Naive B cell (primary cell): ENCODE data around the gene COL5A1. TPM values are rescaled to one million over a fixed set of nuclear protein-coding genes. Genes with fewer than 3 reads are reported as not detected.

Source experiments
- ATAC-seq, 2 donors: fragments of 150-1000 bp; cut with Tn5 transposase; 2 replicates each; pipeline ENCODE4 v1.10.0; 2021; ENCODE audit warnings: low read depth in 2 of 2, mild to moderate bottlenecking in 2 of 2, moderate library complexity in 2 of 2
- DNase-seq: peaks from one replicate; pipeline ENCODE4 v3.0.0; 2022
- H3K27ac Mint-ChIP-seq, 6 donors: one replicate each; pipeline ENCODE4 v1.8.0; 2020 to 2022; ENCODE audit warnings: mild to moderate bottlenecking in 6 of 6, mixed read lengths in 6 of 6, moderate library complexity in 5 of 6, inconsistent platforms in 2 of 6
- H3K27me3 Mint-ChIP-seq, 3 donors: one replicate each; pipeline ENCODE4 v1.8.0; 2021 to 2022; ENCODE audit warnings: mixed read lengths in 3 of 3, mild to moderate bottlenecking in 1 of 3
- H3K36me3 Mint-ChIP-seq, 2 donors: one replicate each; pipeline ENCODE4 v1.8.0; 2020 to 2022; ENCODE audit warnings: mixed read lengths in 2 of 2, inconsistent platforms in 1 of 2, mild to moderate bottlenecking in 1 of 2
- H3K4me1 Mint-ChIP-seq, 3 donors: one replicate each; pipeline ENCODE4 v1.8.0; 2020 to 2022; ENCODE audit warnings: mixed read lengths in 3 of 3, inconsistent platforms in 1 of 3, mild to moderate bottlenecking in 1 of 3, moderate library complexity in 1 of 3
- H3K4me3 Mint-ChIP-seq, 8 donors: one replicate each; pipeline ENCODE4 v1.8.0; 2020 to 2022; ENCODE audit warnings: mild to moderate bottlenecking in 8 of 8, mixed read lengths in 8 of 8, moderate library complexity in 8 of 8, inconsistent platforms in 2 of 8
- H3K9me3 Mint-ChIP-seq, 7 donors: one replicate each; pipeline ENCODE4 v1.8.0; 2020 to 2022; ENCODE audit warnings: mixed read lengths in 7 of 7, mild to moderate bottlenecking in 5 of 7, inconsistent platforms in 2 of 7, moderate library complexity in 1 of 7
- polyA plus RNA-seq, 6 donors: library from polyadenylated mRNA; unstranded; fragments of 300-500 nt; fragmentation: Illumina TruSeq; gene quantifications; one replicate each; pipeline ENCODE4 v1.2.3, GENCODE V29; 2021; ENCODE audit warnings: low read depth in 6 of 6

COL5A1 gene
- polyA plus RNA-seq, 6 donors from 2014 or later, result not detected

DNA sequence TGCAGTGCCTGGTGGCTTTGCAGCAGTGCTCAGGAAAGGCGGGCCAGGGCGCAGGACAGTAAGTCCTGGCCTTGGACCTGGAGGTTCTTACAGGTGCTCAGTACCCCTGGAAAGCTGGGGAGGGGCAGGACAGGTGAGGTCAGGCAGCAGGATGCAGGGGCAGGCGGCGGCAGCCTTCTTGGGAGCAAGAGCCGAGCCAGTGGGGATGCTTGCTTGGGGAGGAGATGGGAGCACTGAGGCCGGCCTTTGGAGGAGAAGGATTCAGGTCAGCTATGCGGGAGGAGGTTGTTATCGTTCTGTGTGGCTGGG is 98.0 kb downstream of the COL5A1 start:
- peaks cover 0 to 8% (median 5%) of the 10 kb centered on the region in 3 donors for H3K4me1 Mint-ChIP-seq
- H3K4me3 Mint-ChIP-seq, result no peak overlapping the region
- no peak overlapping the region for H3K27ac Mint-ChIP-seq
- no peaks in the 10 kb centered on the region for H3K36me3 Mint-ChIP-seq
- H3K27me3 Mint-ChIP-seq, result peaks cover 0 to 15% (median 10%) of the 10 kb centered on the region in 3 donors
- no peak for ATAC-seq
- no peak for DNase-seq
- H3K9me3 Mint-ChIP-seq, result no peaks in the 10 kb centered on the region

- no peaks in the 10 kb centered on the region for H3K9me3 Mint-ChIP-seq
- H3K36me3 Mint-ChIP-seq, result no peaks in the 10 kb centered on the region
- H3K27ac Mint-ChIP-seq, result no peak overlapping the region
- peaks cover 0 to 15% (median 10%) of the 10 kb centered on the region in 3 donors for H3K27me3 Mint-ChIP-seq
- peaks cover 0 to 8% (median 5%) of the 10 kb centered on the region in 3 donors for H3K4me1 Mint-ChIP-seq
- no peak for ATAC-seq
- no peak for DNase-seq
- no peak overlapping the region for H3K4me3 Mint-ChIP-seq
Observed at GRCh38 chr9:134740071-134740470, 98.5 kb downstream of the COL5A1 start.

- Mint-ChIP-seq H3K27ac (no peak overlapping the region), H3K4me1 (peaks cover 0 to 8% (median 5%) of the 10 kb centered on the region in 3 donors), H3K4me3 (no peak overlapping the region), H3K27me3 (peaks cover 0 to 15% (median 10%) of the 10 kb centered on the region in 3 donors), H3K9me3 (peaks cover 0 to 5% (median 0%) of the 10 kb centered on the region in 7 donors), H3K36me3 (no peaks in the 10 kb centered on the region)
- DNase-seq (no peak), ATAC-seq (no peak)
Observed at GRCh38 chr9:134741846-134742245, 100.2 kb downstream of the COL5A1 start.

DNA sequence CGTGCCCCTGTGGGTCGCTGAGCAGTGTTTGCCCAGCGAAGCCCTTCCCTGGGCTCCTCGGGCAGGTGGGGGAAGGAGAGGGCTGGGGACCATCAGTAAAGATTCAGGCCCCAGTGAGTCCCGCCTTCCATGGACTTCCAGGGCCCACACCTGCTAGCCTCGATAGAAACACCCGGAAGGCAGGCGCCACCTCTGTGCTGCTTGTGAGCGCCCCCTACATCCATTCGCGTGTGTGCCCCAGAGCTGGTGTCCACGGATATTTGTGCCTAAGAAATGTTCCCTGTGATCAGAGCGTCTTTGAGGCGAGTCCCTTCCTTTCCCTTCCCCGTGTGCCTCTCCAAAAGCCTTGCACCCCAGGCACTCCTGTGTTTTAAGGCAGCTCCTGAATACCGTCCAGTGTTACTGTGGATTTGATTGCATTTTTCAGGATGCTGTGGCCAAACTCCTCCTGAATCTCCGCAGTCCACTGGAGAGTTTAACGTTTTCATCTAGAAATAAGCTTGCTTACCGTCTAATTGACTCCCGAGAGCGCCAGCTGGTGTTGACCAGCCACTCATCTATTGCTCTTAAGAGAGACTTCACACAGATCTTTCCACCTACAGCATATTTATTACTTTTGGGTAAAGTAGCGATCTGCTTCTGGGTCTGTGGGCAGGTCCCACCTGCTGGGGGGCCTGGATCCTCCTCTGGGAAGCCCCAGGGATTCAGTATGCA is 101.4 kb downstream of the COL5A1 start:
- H3K4me3 Mint-ChIP-seq, result no peak overlapping the region
- ATAC-seq, result no peak
- peaks cover 0 to 5% (median 0%) of the 10 kb centered on the region in 7 donors for H3K9me3 Mint-ChIP-seq
- peaks cover 0 to 8% (median 5%) of the 10 kb centered on the region in 3 donors for H3K4me1 Mint-ChIP-seq
- H3K36me3 Mint-ChIP-seq, result no peaks in the 10 kb centered on the region
- H3K27ac Mint-ChIP-seq, result no peak overlapping the region
- DNase-seq, result no peak
- peaks cover 0 to 15% (median 10%) of the 10 kb centered on the region in 3 donors for H3K27me3 Mint-ChIP-seq

- Mint-ChIP-seq H3K9me3 (peaks cover 0 to 5% (median 0%) of the 10 kb centered on the region in 7 donors), H3K27ac (peak overlapping the region in 1 of 6 donors; percentile 80), H3K4me1 (peaks cover 0 to 7% (median 5%) of the 10 kb centered on the region in 3 donors), H3K4me3 (no peak overlapping the region), H3K27me3 (peaks cover 0 to 15% (median 10%) of the 10 kb centered on the region in 3 donors), H3K36me3 (no peaks in the 10 kb centered on the region)
- DNase-seq (no peak), ATAC-seq (no peak)
Observed at GRCh38 chr9:134743853-134744252, 102.2 kb downstream of the COL5A1 start.

DNA sequence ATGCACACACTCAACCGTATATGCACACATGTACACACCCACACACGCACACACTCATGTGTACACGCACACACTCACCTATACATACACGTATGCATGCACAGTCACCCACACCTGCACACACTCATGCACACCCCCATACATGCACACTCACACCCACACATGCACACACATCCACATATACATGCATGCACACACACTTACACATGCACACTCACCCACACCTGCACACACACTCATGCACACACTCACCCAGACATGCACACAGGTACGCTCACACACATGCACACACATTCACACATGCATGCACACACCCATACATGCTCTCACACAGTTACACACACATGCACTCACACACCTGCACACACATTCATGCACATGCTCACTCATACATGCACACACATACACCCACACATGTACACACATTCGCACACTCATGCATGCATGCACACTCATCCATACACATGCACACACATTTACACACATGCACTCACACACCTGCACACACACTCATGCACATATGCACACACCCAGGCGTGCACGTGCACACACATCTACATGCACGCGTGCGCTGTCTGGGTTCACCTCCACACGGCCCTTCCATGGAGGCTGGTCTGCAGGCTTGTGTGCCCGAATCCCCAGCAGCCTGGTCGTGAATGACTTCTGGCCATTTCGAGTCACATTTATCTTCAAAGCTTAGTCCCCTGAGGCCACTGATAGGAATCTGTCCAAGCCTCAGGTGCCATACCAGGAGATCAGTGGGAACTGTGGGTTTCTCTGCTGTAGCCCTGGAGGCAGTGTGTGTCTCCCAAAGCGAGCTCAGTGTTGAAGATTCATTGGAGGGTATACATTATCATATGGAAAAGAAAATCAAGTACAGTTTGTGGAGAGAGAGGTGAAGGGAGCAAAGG is 103.0 kb downstream of the COL5A1 start:
- ATAC-seq (no peak), DNase-seq (no peak)
- Mint-ChIP-seq H3K27ac (no peak overlapping the region), H3K36me3 (no peaks in the 10 kb centered on the region), H3K27me3 (peaks cover 0 to 8% (median 2%) of the 10 kb centered on the region in 3 donors), H3K4me1 (no peaks in the 10 kb centered on the region), H3K9me3 (peaks cover 0 to 5% (median 0%) of the 10 kb centered on the region in 7 donors), H3K4me3 (no peak overlapping the region)

DNA sequence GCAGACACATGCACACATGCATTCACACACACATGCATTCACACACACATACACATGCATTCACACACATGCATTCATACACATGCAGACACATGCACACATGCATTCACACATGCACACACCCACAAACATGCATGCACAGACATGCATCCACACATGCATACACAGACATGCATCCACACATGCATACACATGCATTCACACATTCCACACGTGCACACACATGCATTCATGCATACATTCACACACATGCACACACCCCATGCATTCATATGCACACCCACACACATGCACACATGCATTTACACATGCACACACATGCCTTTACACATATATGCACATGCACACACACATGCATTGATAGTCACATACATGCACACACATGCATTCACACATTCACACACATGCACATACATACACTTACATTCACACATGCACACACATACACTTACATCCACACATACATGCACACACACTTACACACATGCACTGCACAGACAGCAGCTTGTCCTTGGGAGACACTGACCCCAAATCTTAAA is 106.4 kb downstream of the COL5A1 start:
- H3K9me3 Mint-ChIP-seq, result peaks cover 0 to 5% (median 0%) of the 10 kb centered on the region in 7 donors
- DNase-seq (no peak), ATAC-seq (no peak)
- H3K36me3 Mint-ChIP-seq, result no peaks in the 10 kb centered on the region
- H3K27ac Mint-ChIP-seq, result no peak overlapping the region
- no peak overlapping the region for H3K4me3 Mint-ChIP-seq
- no peaks in the 10 kb centered on the region for H3K27me3 Mint-ChIP-seq
- H3K4me1 Mint-ChIP-seq, result peaks cover 0 to 7% (median 0%) of the 10 kb centered on the region in 3 donors

- Mint-ChIP-seq H3K36me3 (no peaks in the 10 kb centered on the region), H3K27ac (no peak overlapping the region), H3K9me3 (peaks cover 0 to 5% (median 0%) of the 10 kb centered on the region in 7 donors), H3K4me1 (peaks cover 0 to 7% (median 0%) of the 10 kb centered on the region in 3 donors), H3K4me3 (no peak overlapping the region), H3K27me3 (no peaks in the 10 kb centered on the region)
- no peak for ATAC-seq
- no peak for DNase-seq
Observed at GRCh38 chr9:134748591-134748990, 107.0 kb downstream of the COL5A1 start.

DNA sequence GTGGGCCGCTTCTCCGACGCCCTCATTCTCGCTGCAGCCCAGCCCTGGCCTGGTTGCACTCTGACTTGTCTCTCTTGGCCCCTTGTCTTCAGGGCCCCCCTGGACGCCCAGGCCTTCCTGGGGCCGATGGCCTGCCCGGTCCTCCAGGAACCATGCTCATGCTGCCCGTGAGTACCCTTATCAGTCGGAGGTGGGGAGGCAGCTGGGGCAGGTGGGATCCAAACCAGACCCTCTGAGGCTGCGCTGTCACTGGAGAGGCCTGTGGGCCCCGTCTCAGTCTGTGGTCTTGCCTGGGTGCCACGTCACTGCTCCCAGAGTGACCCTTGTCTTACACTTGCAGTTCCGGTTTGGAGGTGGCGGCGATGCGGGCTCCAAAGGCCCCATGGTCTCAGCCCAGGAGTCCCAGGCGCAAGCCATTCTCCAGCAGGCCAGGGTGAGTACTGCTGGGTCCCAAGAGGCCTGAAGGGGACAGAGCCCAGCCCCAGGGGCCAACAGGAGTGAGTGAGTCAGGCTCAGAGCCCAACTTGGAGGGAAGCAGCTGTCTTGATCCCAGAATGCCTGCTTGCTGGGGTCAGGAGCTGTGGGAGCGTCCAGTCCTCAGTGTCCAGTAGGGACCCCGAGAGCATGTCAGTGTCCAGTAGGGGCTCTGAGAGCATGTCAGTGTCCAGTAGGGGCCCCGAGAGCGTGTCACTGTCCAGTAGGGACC is 109.0 kb downstream of the COL5A1 start:
- no peak overlapping the region for H3K4me3 Mint-ChIP-seq
- no peaks in the 10 kb centered on the region for H3K36me3 Mint-ChIP-seq
- no peaks in the 10 kb centered on the region for H3K27me3 Mint-ChIP-seq
- no peak overlapping the region for H3K27ac Mint-ChIP-seq
- H3K4me1 Mint-ChIP-seq, result peaks cover 0 to 7% (median 0%) of the 10 kb centered on the region in 3 donors
- DNase-seq, result no peak
- no peak for ATAC-seq
- peaks cover 0 to 3% (median 0%) of the 10 kb centered on the region in 7 donors for H3K9me3 Mint-ChIP-seq

- Mint-ChIP-seq H3K27me3 (no peaks in the 10 kb centered on the region), H3K4me1 (peaks cover 0 to 7% (median 0%) of the 10 kb centered on the region in 3 donors), H3K27ac (no peak overlapping the region), H3K36me3 (no peaks in the 10 kb centered on the region), H3K9me3 (peaks cover 0 to 3% (median 0%) of the 10 kb centered on the region in 7 donors), H3K4me3 (no peak overlapping the region)
- ATAC-seq, result no peak
- no peak for DNase-seq
Observed at GRCh38 chr9:134751622-134752021, 110.0 kb downstream of the COL5A1 start.

- Mint-ChIP-seq H3K9me3 (peaks cover 0 to 3% (median 0%) of the 10 kb centered on the region in 7 donors), H3K4me3 (no peak overlapping the region), H3K4me1 (peaks cover 0 to 7% (median 0%) of the 10 kb centered on the region in 3 donors), H3K36me3 (no peaks in the 10 kb centered on the region), H3K27ac (no peak overlapping the region), H3K27me3 (no peaks in the 10 kb centered on the region)
- no peak for DNase-seq
- ATAC-seq, result no peak
Observed at GRCh38 chr9:134752471-134753168, 111.0 kb downstream of the COL5A1 start.

DNA sequence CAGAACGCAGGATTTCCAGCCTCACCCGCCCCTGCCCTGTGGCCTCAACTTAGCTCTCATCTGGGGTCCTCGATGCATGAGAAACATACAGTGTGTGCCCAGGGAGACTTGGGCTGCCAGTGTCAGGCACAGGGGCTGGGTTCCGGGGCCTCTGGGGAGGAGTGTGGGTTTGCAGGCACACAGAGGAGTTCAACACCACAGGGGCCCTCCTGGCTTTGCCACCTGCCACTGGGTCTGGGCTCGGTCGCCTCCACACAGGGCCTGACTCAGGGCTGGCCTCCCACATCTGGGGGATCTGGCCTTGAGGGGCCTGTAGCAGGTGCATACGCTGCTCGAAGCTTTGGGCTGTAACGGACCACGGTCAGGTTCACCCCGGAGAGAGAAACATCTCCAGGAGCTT is 111.6 kb downstream of the COL5A1 start:
- H3K9me3 Mint-ChIP-seq, result peaks cover 0 to under 1% (median 0%) of the 10 kb centered on the region in 7 donors
- H3K36me3 Mint-ChIP-seq, result no peaks in the 10 kb centered on the region
- peaks cover 0 to 7% (median 0%) of the 10 kb centered on the region in 3 donors for H3K4me1 Mint-ChIP-seq
- H3K4me3 Mint-ChIP-seq, result peak overlapping the region in 1 of 8 donors; percentile 30
- DNase-seq, result no peak
- H3K27me3 Mint-ChIP-seq, result no peaks in the 10 kb centered on the region
- no peak overlapping the region for H3K27ac Mint-ChIP-seq
- ATAC-seq, result no peak
